ENCODE measurements around the gene FAM234B.

- no peak for TF ChIP-seq CTCF (IDR thresholded peaks at IDR 0.05)
- TF ChIP-seq POLR2A (IDR thresholded peaks at IDR 0.05) = no peak
Observed at GRCh38 chr12:13090054-13090453, 45.9 kb downstream of the FAM234B start.
